ENCODE data around the gene CAPN11.

DNA sequence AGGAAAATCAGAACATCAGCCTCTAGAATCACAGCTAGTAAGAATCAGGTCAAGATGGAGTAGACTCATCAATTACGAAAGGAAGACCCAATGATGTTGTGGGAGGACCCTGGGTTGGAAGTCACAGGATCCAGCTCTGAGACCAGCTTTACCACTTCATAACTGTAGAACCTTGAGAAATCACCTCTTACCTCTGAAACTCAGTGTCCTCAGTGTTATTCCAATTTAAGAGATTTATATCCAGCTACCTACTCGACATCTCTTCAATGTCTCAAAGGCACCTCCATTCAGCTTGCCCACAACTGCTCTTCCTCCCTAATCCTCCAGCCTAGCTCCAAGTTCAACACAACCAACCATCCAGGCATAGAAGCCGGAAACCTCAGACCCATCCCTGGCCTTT is 47.7 kb upstream of the CAPN11 start:
- TF ChIP-seq, protein P1, sequence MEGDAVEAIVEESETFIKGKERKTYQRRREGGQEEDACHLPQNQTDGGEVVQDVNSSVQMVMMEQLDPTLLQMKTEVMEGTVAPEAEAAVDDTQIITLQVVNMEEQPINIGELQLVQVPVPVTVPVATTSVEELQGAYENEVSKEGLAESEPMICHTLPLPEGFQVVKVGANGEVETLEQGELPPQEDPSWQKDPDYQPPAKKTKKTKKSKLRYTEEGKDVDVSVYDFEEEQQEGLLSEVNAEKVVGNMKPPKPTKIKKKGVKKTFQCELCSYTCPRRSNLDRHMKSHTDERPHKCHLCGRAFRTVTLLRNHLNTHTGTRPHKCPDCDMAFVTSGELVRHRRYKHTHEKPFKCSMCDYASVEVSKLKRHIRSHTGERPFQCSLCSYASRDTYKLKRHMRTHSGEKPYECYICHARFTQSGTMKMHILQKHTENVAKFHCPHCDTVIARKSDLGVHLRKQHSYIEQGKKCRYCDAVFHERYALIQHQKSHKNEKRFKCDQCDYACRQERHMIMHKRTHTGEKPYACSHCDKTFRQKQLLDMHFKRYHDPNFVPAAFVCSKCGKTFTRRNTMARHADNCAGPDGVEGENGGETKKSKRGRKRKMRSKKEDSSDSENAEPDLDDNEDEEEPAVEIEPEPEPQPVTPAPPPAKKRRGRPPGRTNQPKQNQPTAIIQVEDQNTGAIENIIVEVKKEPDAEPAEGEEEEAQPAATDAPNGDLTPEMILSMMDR (IDR thresholded peaks at IDR 0.05), result no peak
- no peak for TF ChIP-seq POLR2A (IDR thresholded peaks at IDR 0.05)
